GM23338 (cell line): Measurements from ENCODE around the gene MATN1.

Source experiments
- CREB1 ChIP-seq: fragments of 250-450 bp; sonication (Bioruptor Pico); IDR thresholded peaks from 2 replicates; pipeline ENCODE4 v1.5.0; 2020; ENCODE audit warnings: low read depth, mild to moderate bottlenecking, moderate library complexity
- TF ChIP-seq, protein P1 (sequence below), 2 experiments: fragments of 200-600 bp in 1 of 2; sonication (generic) in 1 of 2; conservative IDR thresholded peaks; 2 replicates each; pipeline versions ENCODE4 v1.5.1 to v1.6.1; 2016 to 2017; ENCODE audit warnings: antibody characterized with exemption in 2 of 2, low read depth in 2 of 2, mild to moderate bottlenecking in 2 of 2, moderate library complexity in 1 of 2

DNA sequence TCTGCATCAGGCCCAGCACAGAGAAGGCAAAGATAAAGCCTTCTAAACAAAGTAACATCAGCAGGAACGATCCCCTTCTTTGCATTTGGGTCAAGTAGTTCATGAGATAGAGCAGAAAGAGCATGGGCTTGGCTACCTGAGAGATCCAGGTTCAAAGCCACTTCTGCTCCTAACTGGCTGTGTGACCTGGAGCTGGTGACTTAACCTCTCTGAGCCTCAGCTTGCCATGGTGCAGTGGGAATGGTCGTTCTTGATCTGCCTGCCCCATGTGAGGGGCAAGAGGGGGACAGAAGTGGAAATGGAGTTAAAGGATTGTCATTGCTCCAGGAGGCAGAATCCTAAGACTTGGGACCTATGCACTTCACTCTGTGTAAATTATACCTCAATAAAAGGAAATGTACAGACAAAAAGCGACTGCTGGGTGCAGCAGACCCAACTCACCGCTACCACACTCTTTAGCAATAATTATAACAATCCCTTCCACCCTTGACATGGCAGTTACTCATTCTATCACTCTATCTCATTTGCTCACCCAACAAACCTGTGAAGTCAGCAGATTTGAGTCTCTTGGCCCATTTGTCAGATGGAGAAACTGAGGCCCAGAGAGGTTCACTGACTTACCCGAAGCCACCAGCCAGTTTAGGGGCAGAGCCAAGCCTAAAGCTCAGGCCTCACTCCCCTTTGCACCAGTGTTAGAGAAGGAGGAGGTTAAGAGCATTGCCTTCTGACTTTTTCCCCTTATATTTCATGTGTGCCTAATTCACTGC lies 1.5 kb upstream of the MATN1 start:
- TF ChIP-seq, protein P1, sequence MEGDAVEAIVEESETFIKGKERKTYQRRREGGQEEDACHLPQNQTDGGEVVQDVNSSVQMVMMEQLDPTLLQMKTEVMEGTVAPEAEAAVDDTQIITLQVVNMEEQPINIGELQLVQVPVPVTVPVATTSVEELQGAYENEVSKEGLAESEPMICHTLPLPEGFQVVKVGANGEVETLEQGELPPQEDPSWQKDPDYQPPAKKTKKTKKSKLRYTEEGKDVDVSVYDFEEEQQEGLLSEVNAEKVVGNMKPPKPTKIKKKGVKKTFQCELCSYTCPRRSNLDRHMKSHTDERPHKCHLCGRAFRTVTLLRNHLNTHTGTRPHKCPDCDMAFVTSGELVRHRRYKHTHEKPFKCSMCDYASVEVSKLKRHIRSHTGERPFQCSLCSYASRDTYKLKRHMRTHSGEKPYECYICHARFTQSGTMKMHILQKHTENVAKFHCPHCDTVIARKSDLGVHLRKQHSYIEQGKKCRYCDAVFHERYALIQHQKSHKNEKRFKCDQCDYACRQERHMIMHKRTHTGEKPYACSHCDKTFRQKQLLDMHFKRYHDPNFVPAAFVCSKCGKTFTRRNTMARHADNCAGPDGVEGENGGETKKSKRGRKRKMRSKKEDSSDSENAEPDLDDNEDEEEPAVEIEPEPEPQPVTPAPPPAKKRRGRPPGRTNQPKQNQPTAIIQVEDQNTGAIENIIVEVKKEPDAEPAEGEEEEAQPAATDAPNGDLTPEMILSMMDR (conservative IDR thresholded peaks at IDR 0.05; ENCODE audit: low read depth in 2 of 2) = no peak
- no peak for TF ChIP-seq CREB1 (CRISPR knock-in tag)
